ENCODE results near the gene FAM135A.

Gene FAM135A

DNA sequence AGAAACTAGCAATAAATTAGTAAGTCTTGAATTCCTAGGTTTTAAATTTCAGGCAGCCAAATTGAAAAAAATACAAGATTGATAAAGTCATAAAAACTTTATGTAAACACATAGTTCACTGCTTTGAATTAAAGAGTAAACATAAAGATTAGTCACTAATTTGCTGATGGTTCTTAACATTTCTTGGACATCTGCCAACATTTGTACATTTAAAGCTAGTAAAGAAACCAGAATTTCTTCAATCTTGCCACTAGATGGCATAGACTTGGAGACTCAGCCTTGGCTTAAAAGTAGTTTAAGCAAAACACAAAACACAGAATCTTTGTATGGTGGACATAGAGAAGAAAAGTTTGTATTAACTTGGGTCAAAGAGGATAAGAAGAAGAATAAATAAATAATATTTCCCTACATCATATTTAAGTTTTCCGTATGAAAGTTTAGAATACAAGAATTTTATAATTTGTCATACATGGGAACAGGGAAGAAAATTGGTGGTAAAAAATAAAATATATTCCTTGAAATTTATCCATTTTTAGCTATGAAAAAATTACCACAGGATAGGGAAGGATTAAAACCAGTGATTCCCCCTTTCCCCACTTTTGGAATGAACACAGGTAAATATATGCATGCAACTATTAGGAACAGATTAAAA lies 41.7 kb upstream of the FAM135A start (continued):
- TF ChIP-seq YY2 (tag by site-specific recombination; IDR thresholded peaks at IDR 0.05) (no peak), ZBTB8A (tag by site-specific recombination; IDR thresholded peaks at IDR 0.05) (no peak), ZNF768 (tag by site-specific recombination; IDR thresholded peaks at IDR 0.05) (no peak), WT1 (tag by site-specific recombination; IDR thresholded peaks at IDR 0.05) (peak; percentile 78), ZNF366 (tag by site-specific recombination; conservative IDR thresholded peaks at IDR 0.05) (peak; percentile 94), PRDM4 (tag by site-specific recombination; IDR thresholded peaks at IDR 0.05) (peak; percentile 41; the same call in 1 of the 2 replicates), ZNF501 (tag by site-specific recombination; IDR thresholded peaks at IDR 0.05) (0 out of 2 replicates have a peak, but pooled peaks have one; percentile 25), GLI4 (tag by site-specific recombination; IDR thresholded peaks at IDR 0.05) (no peak), ZNF843 (tag by site-specific recombination; IDR thresholded peaks at IDR 0.05) (peak; percentile 90), ZNF292 (tag by site-specific recombination; IDR thresholded peaks at IDR 0.05; ENCODE audit: borderline replicate concordance, low read depth) (no peak), ZNF654 (tag by site-specific recombination; IDR thresholded peaks at IDR 0.05; ENCODE audit: low read depth) (peak; percentile 75), ZNF140 (tag by site-specific recombination; IDR thresholded peaks at IDR 0.05) (no peak), ZNF362 (tag by site-specific recombination; IDR thresholded peaks at IDR 0.05) (peak; percentile 97), ZNF596 (tag by site-specific recombination; IDR thresholded peaks at IDR 0.05) (no peak), ZEB2 (tag by site-specific recombination; IDR thresholded peaks at IDR 0.05) (peak; percentile 91), MZF1 (tag by site-specific recombination; IDR thresholded peaks at IDR 0.05; ENCODE audit: borderline replicate concordance) (no peak), ZNF629 (tag by site-specific recombination; IDR thresholded peaks at IDR 0.05) (peak; percentile 79), ZNF558 (tag by site-specific recombination; IDR thresholded peaks at IDR 0.05) (peak; percentile 60; the same call in 1 of the 2 replicates), ZNF266 (tag by site-specific recombination; IDR thresholded peaks at IDR 0.05; ENCODE audit: low read depth) (no peak), OVOL3 (tag by site-specific recombination; IDR thresholded peaks at IDR 0.05) (peak; percentile 69; the same call in 1 of the 2 replicates), SCRT2 (tag by site-specific recombination; IDR thresholded peaks at IDR 0.05) (no peak), ZNF529 (tag by site-specific recombination; IDR thresholded peaks at IDR 0.05; ENCODE audit: insufficient replicate concordance) (peak; percentile 29), ZNF544 (tag by site-specific recombination; IDR thresholded peaks at IDR 0.05) (no peak), ZNF114 (tag by site-specific recombination; IDR thresholded peaks at IDR 0.05) (no peak), ZNF350 (tag by site-specific recombination; IDR thresholded peaks at IDR 0.05) (no peak), ZNF354C (tag by site-specific recombination; IDR thresholded peaks at IDR 0.05; ENCODE audit: borderline replicate concordance, low read depth) (no peak), ZNF416 (tag by site-specific recombination; IDR thresholded peaks at IDR 0.05) (no peak)
- TF ChIP-seq, protein P1, sequence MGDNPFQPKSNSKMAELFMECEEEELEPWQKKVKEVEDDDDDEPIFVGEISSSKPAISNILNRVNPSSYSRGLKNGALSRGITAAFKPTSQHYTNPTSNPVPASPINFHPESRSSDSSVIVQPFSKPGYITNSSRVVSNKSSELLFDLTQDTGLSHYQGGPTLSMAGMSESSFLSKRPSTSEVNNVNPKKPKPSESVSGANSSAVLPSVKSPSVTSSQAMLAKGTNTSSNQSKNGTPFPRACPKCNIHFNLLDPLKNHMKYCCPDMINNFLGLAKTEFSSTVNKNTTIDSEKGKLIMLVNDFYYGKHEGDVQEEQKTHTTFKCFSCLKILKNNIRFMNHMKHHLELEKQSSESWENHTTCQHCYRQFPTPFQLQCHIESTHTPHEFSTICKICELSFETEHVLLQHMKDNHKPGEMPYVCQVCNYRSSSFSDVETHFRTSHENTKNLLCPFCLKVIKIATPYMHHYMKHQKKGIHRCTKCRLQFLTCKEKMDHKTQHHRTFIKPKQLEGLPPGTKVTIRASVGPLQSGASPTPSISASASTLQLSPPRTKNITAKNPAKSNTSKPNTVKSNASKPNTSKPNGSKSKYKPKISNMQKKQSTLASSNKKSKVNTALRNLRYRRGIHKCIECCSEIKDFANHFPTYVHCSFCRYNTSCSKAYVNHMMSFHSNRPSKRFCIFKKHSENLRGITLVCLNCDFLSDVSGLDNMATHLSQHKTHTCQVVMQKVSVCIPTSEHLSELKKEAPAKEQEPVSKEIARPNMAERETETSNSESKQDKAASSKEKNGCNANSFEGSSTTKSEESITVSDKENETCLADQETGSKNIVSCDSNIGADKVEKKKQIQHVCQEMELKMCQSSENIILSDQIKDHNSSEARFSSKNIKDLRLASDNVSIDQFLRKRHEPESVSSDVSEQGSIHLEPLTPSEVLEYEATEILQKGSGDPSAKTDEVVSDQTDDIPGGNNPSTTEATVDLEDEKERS (tag by site-specific recombination; IDR thresholded peaks at IDR 0.05) = no peak
- TF ChIP-seq, protein P2, sequence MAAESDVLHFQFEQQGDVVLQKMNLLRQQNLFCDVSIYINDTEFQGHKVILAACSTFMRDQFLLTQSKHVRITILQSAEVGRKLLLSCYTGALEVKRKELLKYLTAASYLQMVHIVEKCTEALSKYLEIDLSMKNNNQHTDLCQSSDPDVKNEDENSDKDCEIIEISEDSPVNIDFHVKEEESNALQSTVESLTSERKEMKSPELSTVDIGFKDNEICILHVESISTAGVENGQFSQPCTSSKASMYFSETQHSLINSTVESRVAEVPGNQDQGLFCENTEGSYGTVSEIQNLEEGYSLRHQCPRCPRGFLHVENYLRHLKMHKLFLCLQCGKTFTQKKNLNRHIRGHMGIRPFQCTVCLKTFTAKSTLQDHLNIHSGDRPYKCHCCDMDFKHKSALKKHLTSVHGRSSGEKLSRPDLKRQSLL (tag by site-specific recombination; IDR thresholded peaks at IDR 0.05) = no peak
- TF ChIP-seq, protein P3, sequence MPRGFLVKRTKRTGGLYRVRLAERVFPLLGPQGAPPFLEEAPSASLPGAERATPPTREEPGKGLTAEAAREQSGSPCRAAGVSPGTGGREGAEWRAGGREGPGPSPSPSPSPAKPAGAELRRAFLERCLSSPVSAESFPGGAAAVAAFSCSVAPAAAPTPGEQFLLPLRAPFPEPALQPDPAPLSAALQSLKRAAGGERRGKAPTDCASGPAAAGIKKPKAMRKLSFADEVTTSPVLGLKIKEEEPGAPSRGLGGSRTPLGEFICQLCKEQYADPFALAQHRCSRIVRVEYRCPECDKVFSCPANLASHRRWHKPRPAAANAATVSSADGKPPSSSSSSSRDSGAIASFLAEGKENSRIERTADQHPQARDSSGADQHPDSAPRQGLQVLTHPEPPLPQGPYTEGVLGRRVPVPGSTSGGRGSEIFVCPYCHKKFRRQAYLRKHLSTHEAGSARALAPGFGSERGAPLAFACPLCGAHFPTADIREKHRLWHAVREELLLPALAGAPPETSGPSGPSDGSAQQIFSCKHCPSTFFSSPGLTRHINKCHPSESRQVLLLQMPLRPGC (tag by site-specific recombination; IDR thresholded peaks at IDR 0.05) = peak; percentile 84

All from HEK293 (cell line).